DMS53 (cell line): ENCODE data around the gene TRMT10A.
"Not testable (repeated sequence)": the region's sequence is repeated elsewhere in the genome, so short reads cannot be mapped to it uniquely, and the experiment has no call there.

Experiments used
- DNase-seq: peaks from one replicate; lab custom pipeline; 2025; lab: John Stamatoyannopoulos, UW

The TRMT10A gene

GRCh38 chr4:99552872-99553271, 11.0 kb downstream of the TRMT10A start:
- no peak for DNase-seq

- DNase-seq = no peak
Observed at GRCh38 chr4:99540277-99540939, 23.4 kb downstream of the TRMT10A start.

- no peak for DNase-seq
Observed at GRCh38 chr4:99537674-99538073, 26.2 kb downstream of the TRMT10A start.

GRCh38 chr4:99536848-99537247, 27.0 kb downstream of the TRMT10A start:
- peak; percentile 23 for DNase-seq

- no peak for DNase-seq
Observed at GRCh38 chr4:99536271-99536670, 27.6 kb downstream of the TRMT10A start.

- not testable (repeated sequence) for DNase-seq
Observed at GRCh38 chr4:99534699-99535098, 29.1 kb downstream of the TRMT10A start.

- no peak for DNase-seq
Observed at GRCh38 chr4:99529956-99530355, 33.9 kb downstream of the TRMT10A start.

GRCh38 chr4:99529228-99529627, 34.6 kb downstream of the TRMT10A start:
- DNase-seq = no peak

- DNase-seq = no peak
Observed at GRCh38 chr4:99518601-99519295, 45.1 kb downstream of the TRMT10A start.

GRCh38 chr4:99510721-99511120, 53.1 kb downstream of the TRMT10A start, which contains the start of gene C4orf17:
Gene C4orf17, plus strand, starts transcription at chr4:99511021. Its CDS starts 2,061 bp downstream, at chr4:99513082.
- no peak for DNase-seq

GRCh38 chr4:99507762-99508161, 56.1 kb downstream of the TRMT10A start:
- DNase-seq = no peak

- DNase-seq = no peak
Observed at GRCh38 chr4:99507349-99507748, 56.5 kb downstream of the TRMT10A start.

GRCh38 chr4:99506781-99507180, 57.1 kb downstream of the TRMT10A start:
- DNase-seq = no peak

- peak; percentile 8 for DNase-seq
Observed at GRCh38 chr4:99504804-99505502, 58.9 kb downstream of the TRMT10A start.
